Spleen (tissue), 11 donors: Measurements from ENCODE around the gene HSPA12B. TPM values are rescaled to one million over a fixed set of nuclear protein-coding genes. Genes with fewer than 3 reads are reported as not detected.

Experiments
- DNase-seq: peaks from one replicate; pipeline ENCODE4 v3.0.0-alpha.2; 2020
- H3K27ac ChIP-seq, 8 donors: fragments of 200-600 bp; sonication (generic) in 7 of 8; 1 replicate in 4 of 8; 2 replicates in 4 of 8; pipeline versions ENCODE4 v1.5.0 to v1.8.0; 2016 to 2021; ENCODE audit warnings: inconsistent platforms in 4 of 8, mild to moderate bottlenecking in 4 of 8, moderate library complexity in 1 of 8
- H3K27me3 ChIP-seq, 7 donors: fragments of 200-600 bp; sonication (generic) in 6 of 7; replicated peaks in 1 of 7; 1 replicate in 4 of 7; 2 replicates in 3 of 7; pipeline versions ENCODE4 v1.5.0 to v1.8.0; 2016 to 2021; ENCODE audit warnings: inconsistent platforms in 3 of 7, mild to moderate bottlenecking in 1 of 7
- H3K36me3 ChIP-seq, 6 donors: fragments of 200-600 bp; sonication (generic) in 5 of 6; 1 replicate in 4 of 6; 2 replicates in 2 of 6; pipeline versions ENCODE4 v1.5.0 to v1.8.0; 2016 to 2021; ENCODE audit warnings: inconsistent platforms in 2 of 6
- H3K4me1 ChIP-seq, 6 donors: fragments of 200-600 bp; sonication (generic) in 5 of 6; 1 replicate in 3 of 6; 2 replicates in 3 of 6; pipeline versions ENCODE4 v1.5.0 to v1.8.0; 2016 to 2021; ENCODE audit warnings: inconsistent platforms in 3 of 6
- H3K4me3 ChIP-seq, 8 donors: fragments of 200-600 bp; sonication (generic) in 7 of 8; 1 replicate in 4 of 8; 2 replicates in 4 of 8; pipeline versions ENCODE4 v1.5.0 to v1.8.0; 2016 to 2021; ENCODE audit warnings: inconsistent platforms in 4 of 8, mild to moderate bottlenecking in 4 of 8, moderate library complexity in 2 of 8
- H3K9me3 ChIP-seq, 8 donors: fragments of 200-600 bp; sonication (generic) in 7 of 8; 1 replicate in 4 of 8; 2 replicates in 4 of 8; pipeline versions ENCODE4 v1.5.0 to v1.8.0; 2016 to 2021; ENCODE audit warnings: inconsistent platforms in 4 of 8
- POLR2A ChIP-seq, 3 donors: fragments of 450-650 bp; IDR thresholded peaks; one replicate each; pipeline ENCODE4 v1.5.1; 2017; ENCODE audit warnings: antibody characterized with exemption in 3 of 3, mild to moderate bottlenecking in 1 of 3
- POLR2AphosphoS5 ChIP-seq, 3 donors: sonication (generic); formaldehyde crosslinking; IDR thresholded peaks; one replicate each; pipeline ENCODE4 v1.5.1; 2017; ENCODE audit warnings: antibody characterized with exemption in 3 of 3
- WGBS, 5 donors: extraction: QIAGEN DNeasy Blood & Tissue Kit in 3 of 5; methylation state at CpG; one replicate each; pipeline versions ENCODE4 v1.1.5 to v1.1.7; 2013 to 2018; 5-methylcytosine and 5-hydroxymethylcytosine counted together
- intact Hi-C: fragments of 100-400 bp; cut with DNase I; formaldehyde crosslinking; loops from one replicate; pipeline ENCODE4 v1.15.0; 2023; ENCODE audit warnings: low total_unique reads
- polyA plus RNA-seq, 3 donors: library from polyadenylated mRNA; stranded (reverse); fragments of 200-250 nt; gene quantifications; one replicate each; pipeline ENCODE4 v1.2.1, GENCODE V29; 2013
- total RNA-seq, 7 donors: library from RNA; depleted of rRNA in 3 of 7; stranded (reverse); fragments of >200 nt in 3 of 7; fragmentation: NEBNext Ultra II Directional in 4 of 7; extraction: Animal tissue kit (Norgen Biotek cat#: 25700) in 4 of 7; gene quantifications; one replicate each; pipeline versions ENCODE4 v1.1.0 to v1.2.1, GENCODE V29; 2016 to 2021
- TF ChIP-seq, protein P1 (sequence below), 11 experiments: fragments of 200-600 bp in 7 of 11; fragments of 450-650 bp in 4 of 11; sonication (generic) in 4 of 11; IDR thresholded peaks in 8 of 11; conservative IDR thresholded peaks in 3 of 11; 1 replicate in 7 of 11; 2 replicates in 4 of 11; pipeline versions ENCODE4 v1.4.0 to v1.8.0; 2016 to 2021; ENCODE audit warnings: antibody characterized with exemption in 11 of 11, inconsistent platforms in 4 of 11, mild to moderate bottlenecking in 1 of 11
- donor health status: healthy with polysubstance abuse.
- donor health status: DM: no; HTN: no; CAD: no; lungs with moderate emphysema.
- donor health status: DM: no; HTN: no; CAD: no.
- donor health status: Bipolar disorder and iron deficiency.
- donor health status: healthy.
- donor health status: DM: no; HTN: no; CAD: no.
- donor health status: DM: yes; HTN: yes; CAD: no.

HSPA12B gene
- total and polyA plus RNA-seq, 10 donors: 5.7 to 74.0 (median 27.2) TPM

DNA sequence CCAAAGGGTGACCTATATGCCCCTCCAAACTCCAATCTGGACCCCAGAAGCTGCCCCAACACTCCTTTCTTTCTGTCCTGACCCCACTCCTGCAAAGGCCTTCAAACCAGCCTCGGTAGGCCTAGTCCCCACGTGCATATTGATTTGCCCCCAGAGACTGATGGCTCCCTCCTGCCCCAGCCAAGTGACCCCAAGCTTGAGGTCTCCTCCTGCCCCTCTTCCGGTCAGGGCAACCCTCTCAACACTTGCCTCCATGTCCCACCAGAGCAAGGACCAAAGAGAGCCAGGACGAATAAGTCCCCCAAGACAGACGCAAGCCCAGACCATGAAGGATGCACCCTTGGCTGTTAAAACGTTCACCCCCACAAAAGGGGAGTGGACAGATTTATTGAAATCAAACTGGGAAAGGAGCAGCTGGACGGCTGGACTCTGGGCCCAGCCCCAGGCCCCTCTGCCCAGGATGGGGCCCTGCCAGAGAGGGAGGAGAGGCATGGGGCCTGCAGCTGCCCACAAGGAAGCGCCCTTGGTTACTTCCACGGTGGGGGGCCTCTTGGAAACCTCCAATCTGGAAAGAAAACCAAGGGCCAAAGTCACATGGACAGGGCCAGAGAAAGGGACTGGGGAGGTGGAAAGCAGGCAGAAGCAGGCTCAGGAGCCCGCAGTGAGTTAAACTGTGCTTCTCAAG is 51.2 kb downstream of the HSPA12B start:
- intact Hi-C loops: no loop called here
- H3K27me3 ChIP-seq: peaks cover 0 to 7% (median 0%) of the 10 kb centered on the region in 7 donors
- H3K27ac ChIP-seq: peak overlapping the region in 5 of 8 donors; percentile 6 to 89 (median 84)
- peaks cover 30 to 83% (median 62%) of the 10 kb centered on the region in 6 donors for H3K4me1 ChIP-seq
- peak overlapping the region in 1 of 8 donors; percentile 83 for H3K4me3 ChIP-seq
- DNase-seq: peak; percentile 73
- no peaks in the 10 kb centered on the region for H3K9me3 ChIP-seq
- whole genome bisulfite sequencing, 5 donors: 72 to 86% (median 76%) methylated on average over 9 to 10 of the region's 10 CpGs
- H3K36me3 ChIP-seq: peaks cover 0 to 24% (median 0%) of the 10 kb centered on the region in 6 donors
- TF ChIP-seq, protein P1, sequence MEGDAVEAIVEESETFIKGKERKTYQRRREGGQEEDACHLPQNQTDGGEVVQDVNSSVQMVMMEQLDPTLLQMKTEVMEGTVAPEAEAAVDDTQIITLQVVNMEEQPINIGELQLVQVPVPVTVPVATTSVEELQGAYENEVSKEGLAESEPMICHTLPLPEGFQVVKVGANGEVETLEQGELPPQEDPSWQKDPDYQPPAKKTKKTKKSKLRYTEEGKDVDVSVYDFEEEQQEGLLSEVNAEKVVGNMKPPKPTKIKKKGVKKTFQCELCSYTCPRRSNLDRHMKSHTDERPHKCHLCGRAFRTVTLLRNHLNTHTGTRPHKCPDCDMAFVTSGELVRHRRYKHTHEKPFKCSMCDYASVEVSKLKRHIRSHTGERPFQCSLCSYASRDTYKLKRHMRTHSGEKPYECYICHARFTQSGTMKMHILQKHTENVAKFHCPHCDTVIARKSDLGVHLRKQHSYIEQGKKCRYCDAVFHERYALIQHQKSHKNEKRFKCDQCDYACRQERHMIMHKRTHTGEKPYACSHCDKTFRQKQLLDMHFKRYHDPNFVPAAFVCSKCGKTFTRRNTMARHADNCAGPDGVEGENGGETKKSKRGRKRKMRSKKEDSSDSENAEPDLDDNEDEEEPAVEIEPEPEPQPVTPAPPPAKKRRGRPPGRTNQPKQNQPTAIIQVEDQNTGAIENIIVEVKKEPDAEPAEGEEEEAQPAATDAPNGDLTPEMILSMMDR (IDR thresholded peaks at IDR 0.05 in 8 of 11, conservative IDR thresholded peaks at IDR 0.05 in 3 of 11): no peak
- TF ChIP-seq POLR2AphosphoS5 (IDR thresholded peaks at IDR 0.05) (no peak), POLR2A (IDR thresholded peaks at IDR 0.05) (no peak)

DNA sequence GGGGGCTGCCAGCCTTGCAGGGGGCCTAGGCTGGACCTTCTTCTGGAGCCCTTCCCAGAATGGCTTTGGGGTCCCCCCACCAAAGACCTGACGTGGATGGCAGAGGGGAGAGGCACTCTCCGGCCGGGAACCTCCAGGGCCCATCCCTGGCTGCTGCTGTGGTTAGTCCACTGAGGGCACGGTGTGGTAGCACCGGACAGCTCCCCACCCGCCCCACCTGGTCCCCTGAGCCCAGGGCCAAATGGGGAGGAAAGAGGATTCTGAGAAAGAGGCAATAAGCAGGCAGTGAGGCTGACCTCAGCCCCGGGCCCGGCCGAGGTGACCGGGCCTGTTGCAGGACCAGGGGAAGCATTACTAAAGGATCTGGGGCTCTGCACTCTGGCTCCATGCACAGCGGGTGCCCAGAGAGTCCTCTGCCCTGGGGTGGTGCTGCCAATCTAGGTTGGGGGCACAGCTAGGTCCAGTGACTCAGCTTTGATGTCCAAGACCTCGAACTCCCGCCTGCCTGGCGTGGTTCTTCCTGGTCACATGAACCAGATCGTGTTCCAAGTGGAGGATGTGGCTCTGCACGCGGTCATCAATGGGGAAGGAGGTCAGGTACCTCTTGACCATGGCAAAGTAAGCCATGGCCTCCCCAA is 51.9 kb downstream of the HSPA12B start:
- no peak for TF ChIP-seq POLR2A (IDR thresholded peaks at IDR 0.05)
- peak in 2 of 3 donors; percentile 12 to 33 for TF ChIP-seq POLR2AphosphoS5 (IDR thresholded peaks at IDR 0.05)
- TF ChIP-seq, protein P1 (IDR thresholded peaks at IDR 0.05 in 8 of 11, conservative IDR thresholded peaks at IDR 0.05 in 3 of 11): no peak
- Histone ChIP-seq H3K9me3 (no peaks in the 10 kb centered on the region), H3K36me3 (peaks cover 0 to 24% (median 0%) of the 10 kb centered on the region in 6 donors), H3K4me1 (peaks cover 30 to 83% (median 61%) of the 10 kb centered on the region in 6 donors), H3K27me3 (no peaks in the 10 kb centered on the region), H3K4me3 (peak overlapping the region in 3 of 8 donors; percentile 50 to 83 (median 66)), H3K27ac (peak overlapping the region in 5 of 8 donors; percentile 19 to 89 (median 85))
- 47 to 87% (median 73%) methylated on average over 9 to 17 of the region's 17 CpGs for WGBS, 5 donors
- peak; percentile 79 for DNase-seq
- intact Hi-C loops: no loop called here

DNA sequence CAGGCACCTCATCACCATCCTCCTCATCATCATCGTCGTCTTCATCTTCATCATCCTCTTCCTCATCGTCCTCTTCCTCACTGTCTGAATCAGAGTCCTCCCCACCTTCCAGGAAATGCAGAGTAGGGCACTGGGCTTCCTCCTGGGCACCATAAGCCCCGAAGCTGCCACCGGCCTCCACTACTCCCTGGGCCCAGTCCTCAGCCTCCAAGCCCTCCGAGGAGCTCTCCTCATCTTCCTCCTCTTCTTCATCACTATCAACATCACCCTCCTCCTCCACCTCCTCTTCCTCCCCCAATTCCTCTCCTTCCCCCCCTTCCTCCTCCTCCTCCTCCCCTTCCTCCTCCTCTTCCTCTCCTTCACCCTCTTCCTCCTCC is 52.4 kb downstream of the HSPA12B start:
- H3K4me3 ChIP-seq: peak overlapping the region in 5 of 8 donors; percentile 45 to 83 (median 50)
- H3K4me1 ChIP-seq: peaks cover 30 to 83% (median 61%) of the 10 kb centered on the region in 6 donors
- no peak for TF ChIP-seq POLR2AphosphoS5 (IDR thresholded peaks at IDR 0.05)
- TF ChIP-seq, protein P1 (IDR thresholded peaks at IDR 0.05 in 8 of 11, conservative IDR thresholded peaks at IDR 0.05 in 3 of 11): no peak
- no peak for TF ChIP-seq POLR2A (IDR thresholded peaks at IDR 0.05)
- H3K27me3 ChIP-seq: no peaks in the 10 kb centered on the region
- H3K36me3 ChIP-seq: peaks cover 0 to 24% (median 0%) of the 10 kb centered on the region in 6 donors
- peak overlapping the region in 5 of 8 donors; percentile 84 to 89 (median 86) for H3K27ac ChIP-seq
- 59 to 84% (median 69%) methylated on average over 6 of the region's 6 CpGs for WGBS, 5 donors
- H3K9me3 ChIP-seq: no peaks in the 10 kb centered on the region
- intact Hi-C loops: no loop called here
- DNase-seq: peak; percentile 70
